ENCODE measurements around the gene SYNDIG1L.

DNA sequence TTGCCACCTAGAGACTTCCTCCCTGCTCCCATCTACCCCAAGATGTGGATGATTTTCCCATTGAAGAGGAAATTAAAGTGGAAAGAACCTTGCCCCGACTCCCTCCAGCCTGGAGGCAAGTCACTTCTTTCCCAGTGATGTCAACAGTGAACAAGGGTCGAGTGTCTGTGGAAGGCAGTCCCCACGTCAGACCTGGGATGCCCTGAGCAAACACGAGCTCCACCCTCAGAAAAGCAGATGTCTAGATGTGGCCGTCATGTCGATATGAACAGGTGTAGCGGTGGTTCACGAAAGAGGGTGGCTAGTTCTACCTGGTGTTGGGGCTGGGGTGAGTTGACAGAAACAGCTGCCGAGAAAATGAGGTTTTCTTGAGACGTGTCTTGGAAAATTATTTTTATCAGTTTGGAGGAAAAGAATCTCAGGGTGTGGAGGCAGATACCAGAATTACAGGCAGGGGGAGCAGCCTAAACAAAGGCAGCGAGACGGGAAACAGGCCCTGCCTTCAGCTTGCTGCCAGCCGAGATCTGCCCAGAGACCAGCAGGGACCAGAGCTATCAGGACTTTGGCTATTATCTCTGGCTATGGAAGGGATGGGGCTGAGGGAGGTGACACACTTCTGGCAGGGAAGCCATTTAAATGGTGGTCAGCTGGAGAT is 25.9 kb downstream of the SYNDIG1L start:
- TF ChIP-seq, protein P1, sequence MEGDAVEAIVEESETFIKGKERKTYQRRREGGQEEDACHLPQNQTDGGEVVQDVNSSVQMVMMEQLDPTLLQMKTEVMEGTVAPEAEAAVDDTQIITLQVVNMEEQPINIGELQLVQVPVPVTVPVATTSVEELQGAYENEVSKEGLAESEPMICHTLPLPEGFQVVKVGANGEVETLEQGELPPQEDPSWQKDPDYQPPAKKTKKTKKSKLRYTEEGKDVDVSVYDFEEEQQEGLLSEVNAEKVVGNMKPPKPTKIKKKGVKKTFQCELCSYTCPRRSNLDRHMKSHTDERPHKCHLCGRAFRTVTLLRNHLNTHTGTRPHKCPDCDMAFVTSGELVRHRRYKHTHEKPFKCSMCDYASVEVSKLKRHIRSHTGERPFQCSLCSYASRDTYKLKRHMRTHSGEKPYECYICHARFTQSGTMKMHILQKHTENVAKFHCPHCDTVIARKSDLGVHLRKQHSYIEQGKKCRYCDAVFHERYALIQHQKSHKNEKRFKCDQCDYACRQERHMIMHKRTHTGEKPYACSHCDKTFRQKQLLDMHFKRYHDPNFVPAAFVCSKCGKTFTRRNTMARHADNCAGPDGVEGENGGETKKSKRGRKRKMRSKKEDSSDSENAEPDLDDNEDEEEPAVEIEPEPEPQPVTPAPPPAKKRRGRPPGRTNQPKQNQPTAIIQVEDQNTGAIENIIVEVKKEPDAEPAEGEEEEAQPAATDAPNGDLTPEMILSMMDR (IDR thresholded peaks at IDR 0.05; ENCODE audit: poor library complexity, severe bottlenecking) = no peak
- TF ChIP-seq, protein P2, sequence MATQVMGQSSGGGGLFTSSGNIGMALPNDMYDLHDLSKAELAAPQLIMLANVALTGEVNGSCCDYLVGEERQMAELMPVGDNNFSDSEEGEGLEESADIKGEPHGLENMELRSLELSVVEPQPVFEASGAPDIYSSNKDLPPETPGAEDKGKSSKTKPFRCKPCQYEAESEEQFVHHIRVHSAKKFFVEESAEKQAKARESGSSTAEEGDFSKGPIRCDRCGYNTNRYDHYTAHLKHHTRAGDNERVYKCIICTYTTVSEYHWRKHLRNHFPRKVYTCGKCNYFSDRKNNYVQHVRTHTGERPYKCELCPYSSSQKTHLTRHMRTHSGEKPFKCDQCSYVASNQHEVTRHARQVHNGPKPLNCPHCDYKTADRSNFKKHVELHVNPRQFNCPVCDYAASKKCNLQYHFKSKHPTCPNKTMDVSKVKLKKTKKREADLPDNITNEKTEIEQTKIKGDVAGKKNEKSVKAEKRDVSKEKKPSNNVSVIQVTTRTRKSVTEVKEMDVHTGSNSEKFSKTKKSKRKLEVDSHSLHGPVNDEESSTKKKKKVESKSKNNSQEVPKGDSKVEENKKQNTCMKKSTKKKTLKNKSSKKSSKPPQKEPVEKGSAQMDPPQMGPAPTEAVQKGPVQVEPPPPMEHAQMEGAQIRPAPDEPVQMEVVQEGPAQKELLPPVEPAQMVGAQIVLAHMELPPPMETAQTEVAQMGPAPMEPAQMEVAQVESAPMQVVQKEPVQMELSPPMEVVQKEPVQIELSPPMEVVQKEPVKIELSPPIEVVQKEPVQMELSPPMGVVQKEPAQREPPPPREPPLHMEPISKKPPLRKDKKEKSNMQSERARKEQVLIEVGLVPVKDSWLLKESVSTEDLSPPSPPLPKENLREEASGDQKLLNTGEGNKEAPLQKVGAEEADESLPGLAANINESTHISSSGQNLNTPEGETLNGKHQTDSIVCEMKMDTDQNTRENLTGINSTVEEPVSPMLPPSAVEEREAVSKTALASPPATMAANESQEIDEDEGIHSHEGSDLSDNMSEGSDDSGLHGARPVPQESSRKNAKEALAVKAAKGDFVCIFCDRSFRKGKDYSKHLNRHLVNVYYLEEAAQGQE (IDR thresholded peaks at IDR 0.05; ENCODE audit: borderline replicate concordance) = no peak
- TF ChIP-seq EZH2 (IDR thresholded peaks at IDR 0.05; ENCODE audit: borderline replicate concordance, insufficient read depth, low read length, poor library complexity, severe bottlenecking) (no peak), SMC3 (conservative IDR thresholded peaks at IDR 0.05; ENCODE audit: poor library complexity) (no peak), EP300 (conservative IDR thresholded peaks at IDR 0.05; ENCODE audit: poor library complexity, severe bottlenecking) (no peak)

Measured in neural cell (in vitro differentiated cells).